Measurements from ENCODE around the gene MYPN. TPM values are rescaled to one million over a fixed set of nuclear protein-coding genes. Genes with fewer than 3 reads are reported as not detected.
A peak's percentile ranks its signal among the peaks of the same experiment; 100 is the strongest.

The MYPN gene
- total RNA-seq, 1 experiment from 2014 or later: not detected

GRCh38 chr10:68133523-68133922, 24.2 kb downstream of the MYPN start:
- no peak overlapping the region for H3K9ac ChIP-seq (ENCODE audit: extremely low read depth, insufficient read length, low read length)
- H3K9me3 ChIP-seq (ENCODE audit: control insufficient read depth, low read depth, low read length): no peaks in the 10 kb centered on the region
- no peak overlapping the region for H2BK20ac ChIP-seq (ENCODE audit: low read depth, low read length, poor library complexity, severe bottlenecking)
- H2BK12ac ChIP-seq (ENCODE audit: insufficient read length, low read depth, low read length): no peak overlapping the region
- H2BK15ac ChIP-seq (ENCODE audit: low read depth, low read length): no peak overlapping the region
- no peak overlapping the region for H3K23ac ChIP-seq (ENCODE audit: insufficient read length, low read depth, low read length)
- no peaks in the 10 kb centered on the region for H3K79me2 ChIP-seq (ENCODE audit: insufficient read depth, low read length)
- TF ChIP-seq, protein P1, sequence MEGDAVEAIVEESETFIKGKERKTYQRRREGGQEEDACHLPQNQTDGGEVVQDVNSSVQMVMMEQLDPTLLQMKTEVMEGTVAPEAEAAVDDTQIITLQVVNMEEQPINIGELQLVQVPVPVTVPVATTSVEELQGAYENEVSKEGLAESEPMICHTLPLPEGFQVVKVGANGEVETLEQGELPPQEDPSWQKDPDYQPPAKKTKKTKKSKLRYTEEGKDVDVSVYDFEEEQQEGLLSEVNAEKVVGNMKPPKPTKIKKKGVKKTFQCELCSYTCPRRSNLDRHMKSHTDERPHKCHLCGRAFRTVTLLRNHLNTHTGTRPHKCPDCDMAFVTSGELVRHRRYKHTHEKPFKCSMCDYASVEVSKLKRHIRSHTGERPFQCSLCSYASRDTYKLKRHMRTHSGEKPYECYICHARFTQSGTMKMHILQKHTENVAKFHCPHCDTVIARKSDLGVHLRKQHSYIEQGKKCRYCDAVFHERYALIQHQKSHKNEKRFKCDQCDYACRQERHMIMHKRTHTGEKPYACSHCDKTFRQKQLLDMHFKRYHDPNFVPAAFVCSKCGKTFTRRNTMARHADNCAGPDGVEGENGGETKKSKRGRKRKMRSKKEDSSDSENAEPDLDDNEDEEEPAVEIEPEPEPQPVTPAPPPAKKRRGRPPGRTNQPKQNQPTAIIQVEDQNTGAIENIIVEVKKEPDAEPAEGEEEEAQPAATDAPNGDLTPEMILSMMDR (conservative IDR thresholded peaks at IDR 0.05): no peak
- no peak overlapping the region for H3T11ph ChIP-seq (ENCODE audit: low read length)
- no peak overlapping the region for H2AFZ ChIP-seq (ENCODE audit: low read length)
- Mint-ChIP-seq H3K9me3 (no peaks in the 10 kb centered on the region), H3K4me1 (peaks cover 6 to 8% of the 10 kb centered on the region in 2 experiments), H3K36me3 (ENCODE audit: insufficient read depth in 1 of 3, low read depth in 3 of 3) (no peaks in the 10 kb centered on the region), H3K27me3 (ENCODE audit: low read depth) (no peaks in the 10 kb centered on the region), H3K4me3 (no peak overlapping the region), H3K27ac (no peak overlapping the region)
- no peaks in the 10 kb centered on the region for H3K23me2 ChIP-seq (ENCODE audit: insufficient read length, low read depth, low read length, poor library complexity, severe bottlenecking)
- H2AK5ac ChIP-seq (ENCODE audit: insufficient read length, low read length): no peak overlapping the region
- no peak overlapping the region for H4K5ac ChIP-seq (ENCODE audit: insufficient read length, low read depth, low read length)
- no peak overlapping the region for H2BK5ac ChIP-seq (ENCODE audit: insufficient read length, low read length)
- H3K27ac ChIP-seq (ENCODE audit: insufficient read length, low read depth, low read length): no peak overlapping the region
- H3K14ac ChIP-seq (ENCODE audit: insufficient read depth, low read length): no peak overlapping the region
- no peak for DNase-seq
- H4K20me1 ChIP-seq (ENCODE audit: control insufficient read depth, insufficient read depth, insufficient read length): no peaks in the 10 kb centered on the region
- no peaks in the 10 kb centered on the region for H3K4me1 ChIP-seq (ENCODE audit: insufficient read depth, low read length)
- peak overlapping the region; percentile 38 for H3K18ac ChIP-seq (ENCODE audit: insufficient read length, low read depth, low read length)
- H3K4ac ChIP-seq (ENCODE audit: low read depth, low read length): no peak overlapping the region
- no peak overlapping the region for H2BK120ac ChIP-seq (ENCODE audit: low read depth, low read length, poor library complexity, severe bottlenecking)
- no peaks in the 10 kb centered on the region for H3K27me3 ChIP-seq (ENCODE audit: insufficient read depth, low read length)
- H3K4me2 ChIP-seq (ENCODE audit: insufficient read depth, insufficient read length, low read length): no peak overlapping the region
- no CpG with 5 or more reads among the region's 2 CpGs for WGBS (ENCODE audit: extremely low coverage, insufficient read length, low lambda C conversion rate)
- H3K79me1 ChIP-seq (ENCODE audit: insufficient read depth, low read depth, low read length, poor library complexity, severe bottlenecking): no peaks in the 10 kb centered on the region
- no peak overlapping the region for H4K8ac ChIP-seq (replicated peaks; ENCODE audit: insufficient read length, low read depth, low read length)
- H3K56ac ChIP-seq (ENCODE audit: insufficient read length, low read depth, low read length): no peak overlapping the region
- no peak overlapping the region for H4K91ac ChIP-seq (ENCODE audit: insufficient read length, low read depth, low read length)

Measured in H9 (cell line).